ENCODE data around the gene BCAS3.

The BCAS3 gene

GRCh38 chr17:61280851-61281250 lies 603.2 kb downstream of the BCAS3 start:
- Histone ChIP-seq H3K4me3 (ENCODE audit: low read depth in 1 of 2, low read length in 2 of 2) (no peak overlapping the region), H3K36me3 (ENCODE audit: insufficient read depth, low read length) (no peaks in the 10 kb centered on the region), H3K27me3 (ENCODE audit: control insufficient read depth in 1 of 2, insufficient read depth in 2 of 2, low read length in 2 of 2) (no peaks in the 10 kb centered on the region), H3K9me3 (ENCODE audit: low read length) (no peaks in the 10 kb centered on the region), H3K27ac (ENCODE audit: low read depth, low read length) (no peak overlapping the region), H3K9ac (ENCODE audit: low read length) (no peak overlapping the region), H3K4me1 (ENCODE audit: insufficient read depth, low read length) (no peaks in the 10 kb centered on the region)

- H3K9me3 ChIP-seq (ENCODE audit: low read length) = no peaks in the 10 kb centered on the region
- no peak overlapping the region for H3K4me3 ChIP-seq (ENCODE audit: low read depth in 1 of 2, low read length in 2 of 2)
- no peaks in the 10 kb centered on the region for H3K4me1 ChIP-seq (ENCODE audit: insufficient read depth, low read length)
- H3K36me3 ChIP-seq (ENCODE audit: insufficient read depth, low read length) = no peaks in the 10 kb centered on the region
- H3K9ac ChIP-seq (ENCODE audit: low read length) = no peak overlapping the region
- no peaks in the 10 kb centered on the region for H3K27me3 ChIP-seq (ENCODE audit: control insufficient read depth in 1 of 2, insufficient read depth in 2 of 2, low read length in 2 of 2)
- H3K27ac ChIP-seq (ENCODE audit: low read depth, low read length) = no peak overlapping the region
Measured at GRCh38 chr17:61282377-61282776, 604.7 kb downstream of the BCAS3 start.

GRCh38 chr17:61283043-61283442 lies 605.4 kb downstream of the BCAS3 start:
- H3K4me3 ChIP-seq (ENCODE audit: low read depth in 1 of 2, low read length in 2 of 2) = no peak overlapping the region
- no peaks in the 10 kb centered on the region for H3K36me3 ChIP-seq (ENCODE audit: insufficient read depth, low read length)
- H3K9ac ChIP-seq (ENCODE audit: low read length) = no peak overlapping the region
- H3K27me3 ChIP-seq (ENCODE audit: control insufficient read depth in 1 of 2, insufficient read depth in 2 of 2, low read length in 2 of 2) = no peaks in the 10 kb centered on the region
- H3K9me3 ChIP-seq (ENCODE audit: low read length) = no peaks in the 10 kb centered on the region
- no peaks in the 10 kb centered on the region for H3K4me1 ChIP-seq (ENCODE audit: insufficient read depth, low read length)
- H3K27ac ChIP-seq (ENCODE audit: low read depth, low read length) = no peak overlapping the region

GRCh38 chr17:61284174-61284573 lies 606.5 kb downstream of the BCAS3 start:
- Histone ChIP-seq H3K4me3 (ENCODE audit: low read depth in 1 of 2, low read length in 2 of 2) (no peak overlapping the region), H3K36me3 (ENCODE audit: insufficient read depth, low read length) (no peaks in the 10 kb centered on the region), H3K9me3 (ENCODE audit: low read length) (no peaks in the 10 kb centered on the region), H3K4me1 (ENCODE audit: insufficient read depth, low read length) (peaks cover under 1% of the 10 kb centered on the region), H3K27ac (ENCODE audit: low read depth, low read length) (no peak overlapping the region), H3K27me3 (ENCODE audit: control insufficient read depth in 1 of 2, insufficient read depth in 2 of 2, low read length in 2 of 2) (no peaks in the 10 kb centered on the region), H3K9ac (ENCODE audit: low read length) (no peak overlapping the region)

- Histone ChIP-seq H3K9me3 (ENCODE audit: low read length) (no peaks in the 10 kb centered on the region), H3K9ac (ENCODE audit: low read length) (no peak overlapping the region), H3K27me3 (ENCODE audit: control insufficient read depth in 1 of 2, insufficient read depth in 2 of 2, low read length in 2 of 2) (no peaks in the 10 kb centered on the region), H3K4me3 (ENCODE audit: low read depth in 1 of 2, low read length in 2 of 2) (no peak overlapping the region), H3K36me3 (ENCODE audit: insufficient read depth, low read length) (no peaks in the 10 kb centered on the region), H3K27ac (ENCODE audit: low read depth, low read length) (no peak overlapping the region), H3K4me1 (ENCODE audit: insufficient read depth, low read length) (peaks cover 3% of the 10 kb centered on the region)
Measured at GRCh38 chr17:61284746-61285145, 607.1 kb downstream of the BCAS3 start.

GRCh38 chr17:61285526-61286320 lies 608.1 kb downstream of the BCAS3 start:
- H3K27me3 ChIP-seq (ENCODE audit: control insufficient read depth in 1 of 2, insufficient read depth in 2 of 2, low read length in 2 of 2) = no peaks in the 10 kb centered on the region
- H3K9ac ChIP-seq (ENCODE audit: low read length) = no peak overlapping the region
- no peak overlapping the region for H3K4me3 ChIP-seq (ENCODE audit: low read depth in 1 of 2, low read length in 2 of 2)
- H3K27ac ChIP-seq (ENCODE audit: low read depth, low read length) = no peak overlapping the region
- no peaks in the 10 kb centered on the region for H3K9me3 ChIP-seq (ENCODE audit: low read length)
- peaks cover 3% of the 10 kb centered on the region for H3K4me1 ChIP-seq (ENCODE audit: insufficient read depth, low read length)
- no peaks in the 10 kb centered on the region for H3K36me3 ChIP-seq (ENCODE audit: insufficient read depth, low read length)

GRCh38 chr17:61286449-61286848 lies 608.8 kb downstream of the BCAS3 start:
- no peak overlapping the region for H3K27ac ChIP-seq (ENCODE audit: low read depth, low read length)
- H3K9ac ChIP-seq (ENCODE audit: low read length) = no peak overlapping the region
- no peaks in the 10 kb centered on the region for H3K9me3 ChIP-seq (ENCODE audit: low read length)
- H3K36me3 ChIP-seq (ENCODE audit: insufficient read depth, low read length) = no peaks in the 10 kb centered on the region
- no peak overlapping the region for H3K4me3 ChIP-seq (ENCODE audit: low read depth in 1 of 2, low read length in 2 of 2)
- H3K27me3 ChIP-seq (ENCODE audit: control insufficient read depth in 1 of 2, insufficient read depth in 2 of 2, low read length in 2 of 2) = no peaks in the 10 kb centered on the region
- H3K4me1 ChIP-seq (ENCODE audit: insufficient read depth, low read length) = peaks cover 10% of the 10 kb centered on the region

- peaks cover 15% of the 10 kb centered on the region for H3K4me1 ChIP-seq (ENCODE audit: insufficient read depth, low read length)
- H3K4me3 ChIP-seq (ENCODE audit: low read depth in 1 of 2, low read length in 2 of 2) = no peak overlapping the region
- H3K36me3 ChIP-seq (ENCODE audit: insufficient read depth, low read length) = no peaks in the 10 kb centered on the region
- no peak overlapping the region for H3K9ac ChIP-seq (ENCODE audit: low read length)
- no peak overlapping the region for H3K27ac ChIP-seq (ENCODE audit: low read depth, low read length)
- no peaks in the 10 kb centered on the region for H3K9me3 ChIP-seq (ENCODE audit: low read length)
- H3K27me3 ChIP-seq (ENCODE audit: control insufficient read depth in 1 of 2, insufficient read depth in 2 of 2, low read length in 2 of 2) = no peaks in the 10 kb centered on the region
Measured at GRCh38 chr17:61289408-61290385, 612.0 kb downstream of the BCAS3 start.

GRCh38 chr17:61291451-61292285 lies 614.0 kb downstream of the BCAS3 start:
- Histone ChIP-seq H3K9ac (ENCODE audit: low read length) (no peak overlapping the region), H3K27ac (ENCODE audit: low read depth, low read length) (no peak overlapping the region), H3K4me1 (ENCODE audit: insufficient read depth, low read length) (peaks cover 15% of the 10 kb centered on the region), H3K4me3 (ENCODE audit: low read depth in 1 of 2, low read length in 2 of 2) (no peak overlapping the region), H3K27me3 (ENCODE audit: control insufficient read depth in 1 of 2, insufficient read depth in 2 of 2, low read length in 2 of 2) (no peaks in the 10 kb centered on the region), H3K36me3 (ENCODE audit: insufficient read depth, low read length) (no peaks in the 10 kb centered on the region), H3K9me3 (ENCODE audit: low read length) (no peaks in the 10 kb centered on the region)

- Histone ChIP-seq H3K36me3 (ENCODE audit: insufficient read depth, low read length) (no peaks in the 10 kb centered on the region), H3K4me3 (ENCODE audit: low read depth in 1 of 2, low read length in 2 of 2) (no peak overlapping the region), H3K9me3 (ENCODE audit: low read length) (no peaks in the 10 kb centered on the region), H3K27ac (ENCODE audit: low read depth, low read length) (no peak overlapping the region), H3K4me1 (ENCODE audit: insufficient read depth, low read length) (peaks cover 13% of the 10 kb centered on the region), H3K9ac (ENCODE audit: low read length) (no peak overlapping the region), H3K27me3 (ENCODE audit: control insufficient read depth in 1 of 2, insufficient read depth in 2 of 2, low read length in 2 of 2) (no peaks in the 10 kb centered on the region)
Measured at GRCh38 chr17:61294286-61294685, 616.6 kb downstream of the BCAS3 start.

GRCh38 chr17:61294777-61295176 lies 617.1 kb downstream of the BCAS3 start:
- Histone ChIP-seq H3K9me3 (ENCODE audit: low read length) (no peaks in the 10 kb centered on the region), H3K36me3 (ENCODE audit: insufficient read depth, low read length) (no peaks in the 10 kb centered on the region), H3K4me3 (ENCODE audit: low read depth in 1 of 2, low read length in 2 of 2) (no peak overlapping the region), H3K4me1 (ENCODE audit: insufficient read depth, low read length) (peaks cover 11% of the 10 kb centered on the region), H3K27ac (ENCODE audit: low read depth, low read length) (no peak overlapping the region), H3K9ac (ENCODE audit: low read length) (no peak overlapping the region), H3K27me3 (ENCODE audit: control insufficient read depth in 1 of 2, insufficient read depth in 2 of 2, low read length in 2 of 2) (no peaks in the 10 kb centered on the region)
